Panc1 (cell line): Measurements from ENCODE around the gene EMX2. TPM values are rescaled to one million over a fixed set of nuclear protein-coding genes. Genes with fewer than 3 reads are reported as not detected.

Experiments
- ATAC-seq: fragments of 200-7000 bp; cut with Tn5 transposase; 2 replicates; pipeline ENCODE4 v1.9.1; 2020; ENCODE audit warnings: mild to moderate bottlenecking, moderate library complexity
- BruUV-seq: library from RNA; stranded (reverse); fragments of 400-500 nt; replicated peaks from 2 replicates; lab custom pipeline; 2021; lab: Mats Ljungman, UMichigan
- CTCF ChIA-PET: fragments of 300-600 bp; sonication (Branson Sonifier 250); formaldehyde crosslinking; loops from one replicate; lab custom pipeline; 2022; ENCODE audit warnings: antibody characterized with exemption; lab: Charles Lee
- POLR2A ChIA-PET: fragments of 300-600 bp; sonication (Branson Sonifier 250); formaldehyde crosslinking; loops from one replicate; lab custom pipeline; 2022; ENCODE audit warnings: antibody characterized with exemption; lab: Charles Lee
- DNase-seq: peaks from one replicate; pipeline ENCODE4 v3.0.0-alpha.2; 2010; ENCODE audit warnings: low read depth, low spot score
- H3K27ac ChIP-seq: 2 replicates; pipeline ENCODE4 v1.5.1; 2011; ENCODE audit warnings: mild to moderate bottlenecking, low read length, inconsistent platforms
- H3K27me3 ChIP-seq: fragments of 200-500 bp; sonication (Bioruptor generic); 2 replicates; pipeline ENCODE4 v1.6.0; 2014; ENCODE audit warnings: low read length, inconsistent platforms; ENCODE audit not compliant: control insufficient read depth, insufficient read depth
- H3K36me3 ChIP-seq: fragments of 200-500 bp; sonication (Bioruptor generic); 2 replicates; pipeline ENCODE4 v1.5.1; 2014; ENCODE audit warnings: inconsistent platforms, mild to moderate bottlenecking, low read length, moderate library complexity; ENCODE audit not compliant: control insufficient read depth, insufficient read depth
- H3K4me1 ChIP-seq: 2 replicates; pipeline ENCODE4 v1.5.1; 2011; ENCODE audit warnings: inconsistent platforms, mild to moderate bottlenecking, low read length, moderate library complexity; ENCODE audit not compliant: control insufficient read depth, insufficient read depth
- H3K4me3 ChIP-seq, 2 experiments: 2 replicates each; pipeline ENCODE4 v1.5.1; 2011 to 2012; ENCODE audit warnings: low read depth in 2 of 2, low read length in 2 of 2, mild to moderate bottlenecking in 2 of 2, inconsistent platforms in 1 of 2, moderate library complexity in 1 of 2
- H3K9me3 ChIP-seq: fragments of 200-500 bp; sonication (Bioruptor generic); 2 replicates; pipeline ENCODE4 v1.5.1; 2014; ENCODE audit warnings: low read depth, mild to moderate bottlenecking, inconsistent platforms, low read length, moderate library complexity; ENCODE audit not compliant: control insufficient read depth, insufficient read depth
- CTCF ChIP-seq: fragments of 450-650 bp; IDR thresholded peaks from 2 replicates; pipeline ENCODE4 v1.5.1; 2017; ENCODE audit warnings: mild to moderate bottlenecking
- POLR2AphosphoS5 ChIP-seq: IDR thresholded peaks from 2 replicates; pipeline ENCODE4 v1.6.1; 2012; ENCODE audit warnings: mild to moderate bottlenecking, low read depth, low read length, moderate library complexity
- REST ChIP-seq, 2 experiments: IDR thresholded peaks; 2 replicates each; pipeline ENCODE4 v1.6.1; 2011 to 2012; ENCODE audit warnings: low read depth in 2 of 2, control low read depth in 1 of 2, low read length in 1 of 2, mild to moderate bottlenecking in 1 of 2, moderate library complexity in 1 of 2; ENCODE audit not compliant: insufficient read depth in 1 of 2
- SIN3A ChIP-seq: IDR thresholded peaks from 2 replicates; pipeline ENCODE4 v1.6.1; 2012; ENCODE audit warnings: low read depth, mild to moderate bottlenecking, low read length, moderate library complexity, borderline replicate concordance; ENCODE audit not compliant: insufficient read depth
- TCF7L2 ChIP-seq: IDR thresholded peaks from 2 replicates; pipeline ENCODE4 v1.6.1; 2011; ENCODE audit warnings: mild to moderate bottlenecking, low read depth, low read length, inconsistent platforms
- in situ Hi-C: cut with HindIII; loops from 2 replicates; pipeline ENCODE4 v1.10.0; 2016; ENCODE audit warnings: low sequenced_read_pairs, low pct_unique_long_range_greater_than_20kb
- intact Hi-C: fragments of 100-400 bp; cut with micrococcal nuclease; formaldehyde crosslinking; loops from one replicate; pipeline ENCODE4 v1.10.0; 2022; ENCODE audit not compliant: unreplicated experiment
- total RNA-seq: library from RNA; stranded (reverse); gene quantifications from one replicate; pipeline ENCODE4 v1.2.1, GENCODE V29; 2021; ENCODE audit not compliant: unreplicated experiment

The EMX2 gene
- total RNA-seq, 1 experiment from 2014 or later, result not detected

DNA sequence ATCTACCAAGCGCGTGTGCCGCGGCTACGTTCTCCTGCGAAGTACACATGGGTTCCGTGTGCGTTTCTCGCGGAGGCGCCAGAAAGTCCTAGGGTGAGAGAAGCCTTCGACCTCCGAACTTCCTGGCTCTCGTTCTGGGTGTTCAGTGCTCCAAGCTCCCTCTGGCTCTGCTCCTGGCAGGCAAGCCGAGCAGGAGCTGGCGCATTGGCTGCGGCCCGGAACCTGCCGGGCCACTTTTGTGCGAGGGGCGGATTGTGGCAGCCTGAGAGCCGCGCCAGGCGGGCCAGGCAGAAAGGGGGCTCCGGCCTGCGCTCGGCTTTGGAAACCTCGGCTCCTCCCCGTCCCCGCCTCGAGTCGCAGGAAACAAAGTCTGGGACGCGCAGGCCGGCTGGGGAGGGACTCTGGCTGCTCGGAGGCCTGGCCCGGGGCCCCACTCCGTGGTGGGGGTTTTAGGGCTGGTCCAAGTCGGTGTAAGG, 9.6 kb downstream of the EMX2 start:
- ATAC-seq (0 out of 2 replicates have a peak, but pooled peaks have one; percentile 9), DNase-seq (no peak)
- TF ChIP-seq POLR2AphosphoS5, result no peak
- TF ChIP-seq TCF7L2, result no peak
- no peak for TF ChIP-seq CTCF
- TF ChIP-seq SIN3A, result no peak
- no peak for TF ChIP-seq REST (IDR thresholded peaks at IDR 0.05; ENCODE audit: insufficient read depth in 1 of 2, low read depth in 2 of 2, low read length in 1 of 2)
- BruUV-seq, result no TSS peak
- intact Hi-C loops (no loop called here), in situ Hi-C loops (no loop called here)
- H3K27me3 ChIP-seq, result peaks cover 54% of the 10 kb centered on the region
- H3K36me3 ChIP-seq, result no peaks in the 10 kb centered on the region; the same call in 1 of the 2 replicates
- CTCF ChIA-PET, result no interaction called here
- no peak overlapping the region for H3K4me3 ChIP-seq
- no peak overlapping the region for H3K27ac ChIP-seq
- POLR2A ChIA-PET, result interaction anchor here (0.6 kb wide), 1 partner anchor 170 kb away, joined by 9 read pairs; no protein-coding TSS in a partner anchor
- H3K4me1 ChIP-seq, result no peaks in the 10 kb centered on the region
- no peaks in the 10 kb centered on the region for H3K9me3 ChIP-seq

GRCh38 chr10:117552701-117553141, 10.2 kb downstream of the EMX2 start:
- Histone ChIP-seq H3K9me3 (no peaks in the 10 kb centered on the region), H3K27ac (no peak overlapping the region), H3K36me3 (no peaks in the 10 kb centered on the region; the same call in 1 of the 2 replicates), H3K4me1 (no peaks in the 10 kb centered on the region), H3K4me3 (no peak overlapping the region), H3K27me3 (peaks cover 54% of the 10 kb centered on the region)
- POLR2A ChIA-PET, result interaction anchor here (0.6 kb wide), 1 partner anchor 169 kb away, joined by 9 read pairs; no protein-coding TSS in a partner anchor
- no peak for TF ChIP-seq SIN3A
- TF ChIP-seq CTCF, result no peak
- no peak for TF ChIP-seq POLR2AphosphoS5
- TF ChIP-seq TCF7L2, result no peak
- TF ChIP-seq REST (IDR thresholded peaks at IDR 0.05; ENCODE audit: insufficient read depth in 1 of 2, low read depth in 2 of 2, low read length in 1 of 2), result no peak
- DNase-seq (no peak), ATAC-seq (no peak)
- intact Hi-C loops (no loop called here), in situ Hi-C loops (no loop called here)
- CTCF ChIA-PET, result no interaction called here
- no TSS peak for BruUV-seq
